Heart right ventricle (tissue), 16 donors: ENCODE results near the gene AQP2. TPM values are rescaled to one million over a fixed set of nuclear protein-coding genes. Genes with fewer than 3 reads are reported as not detected.

Experiments
- ATAC-seq, 8 donors: fragments of 200-7000 bp; cut with Tn5 transposase; one replicate each; pipeline ENCODE4 v1.9.1; 2020; ENCODE audit warnings: mild to moderate bottlenecking in 8 of 8, moderate library complexity in 8 of 8, moderate number of reproducible peaks in 1 of 8
- DNase-seq, 2 donors: peaks; one replicate each; pipeline ENCODE4 v3.0.0-alpha.2; 2020
- H3K27ac ChIP-seq, 10 donors: fragments of 200-600 bp; sonication (generic) in 2 of 10; one replicate each; pipeline versions ENCODE4 v1.5.0 to v1.8.0; 2020 to 2022; ENCODE audit warnings: mild to moderate bottlenecking in 3 of 10
- H3K27me3 ChIP-seq, 7 donors: fragments of 200-600 bp; one replicate each; pipeline ENCODE4 v1.8.0; 2021 to 2022; ENCODE audit warnings: mild to moderate bottlenecking in 2 of 7
- H3K36me3 ChIP-seq, 9 donors: fragments of 200-600 bp; sonication (generic) in 1 of 9; one replicate each; pipeline versions ENCODE4 v1.5.0 to v1.8.0; 2020 to 2022; ENCODE audit warnings: mild to moderate bottlenecking in 2 of 9
- H3K4me1 ChIP-seq, 9 donors: fragments of 200-600 bp; sonication (generic) in 1 of 9; one replicate each; pipeline versions ENCODE4 v1.5.0 to v1.8.0; 2020 to 2022; ENCODE audit warnings: mild to moderate bottlenecking in 4 of 9
- H3K4me3 ChIP-seq, 10 donors: fragments of 200-600 bp; sonication (generic) in 2 of 10; one replicate each; pipeline versions ENCODE4 v1.5.0 to v1.8.0; 2020 to 2022; ENCODE audit warnings: mild to moderate bottlenecking in 7 of 10, moderate library complexity in 2 of 10
- H3K9me3 ChIP-seq, 11 donors: fragments of 200-600 bp in 10 of 11; sonication (generic) in 2 of 11; one replicate each; pipeline versions ENCODE4 v1.5.0 to v1.8.0; 2013 to 2022; ENCODE audit warnings: mild to moderate bottlenecking in 2 of 11, control low read depth in 1 of 11, moderate library complexity in 1 of 11
- WGBS, 2 donors: extraction: QIAGEN DNeasy Blood & Tissue Kit; methylation state at CpG; one replicate each; pipeline ENCODE4 v1.1.7; 2013; ENCODE audit warnings: inconsistent platforms in 1 of 2; 5-methylcytosine and 5-hydroxymethylcytosine counted together
- intact Hi-C, 10 donors: fragments of 100-400 bp; cut with DNase I; formaldehyde crosslinking; loops; one replicate each; pipeline versions ENCODE4 v1.11.1 to v1.14.2; 2022
- polyA plus RNA-seq, 2 donors: library from polyadenylated mRNA; stranded (reverse); fragments of 200-250 nt; gene quantifications; one replicate each; pipeline ENCODE4 v1.2.3, GENCODE V29; 2013
- total RNA-seq, 10 donors: library from RNA; stranded (reverse); fragmentation: NEBNext Ultra II Directional in 3 of 10; extraction: Animal tissue kit (Norgen Biotek cat#: 25700) in 3 of 10; gene quantifications; one replicate each; pipeline versions ENCODE4 v1.2.1 to v1.2.4, GENCODE V29; 2021 to 2023
- TF ChIP-seq, protein P1 (sequence below), 9 donors: fragments of 200-600 bp; sonication (generic) in 2 of 9; IDR thresholded peaks; one replicate each; pipeline versions ENCODE4 v1.5.0 to v1.8.0; 2021 to 2022; ENCODE audit warnings: antibody characterized with exemption in 9 of 9, mild to moderate bottlenecking in 5 of 9, moderate library complexity in 1 of 9
- donor health status: Arrhythmogenic right ventricular cardiomyopathy.
- donor health status: ischemic (EF 13 %, LVEDD 7.1; RV severe dilation, severe dysfunction).
- donor health status: healthy with polysubstance abuse.
- donor health status: DM: no; HTN: yes; CAD: no.
- donor health status: DM: no; HTN: no; CAD: no.
- donor health status: ischemic (EF 25% LVEDD 6.9; RV normal size, moderate dysfunction).
- donor health status: ischemic (EF 25% LVEDD 5.7; RV mildly dilated, moderate dysfunction).
- donor health status: healthy.
- donor health status: DM: yes; HTN: yes; CAD: no.
- donor health status: Ischemic cardiomyopathy.
- donor health status: ischemic (EF 35%, LVEDD 5.7; RV mildly dilated, moderate dysfunction).
- donor health status: nonischemic (EF 11% LVEDD 7.7; RV severe dilation, severe dysfunction).
- donor health status: DM: yes; HTN: yes; CAD: no.
- donor health status: PGD.
- donor health status: ischemic (EF 29% LVEDD 5.4; RV normal size, mild dysfunction).
- donor health status: nonischemic (EF 23%, LVEDD 6.1; RV moderate dilation, normal function).

The AQP2 gene
- total and polyA plus RNA-seq, 12 donors: 0.04 TPM; not detected in 11

GRCh38 chr12:49932533-49933130 is 17.9 kb upstream of the AQP2 start:
- no peak overlapping the region for H3K4me3 ChIP-seq
- no peaks in the 10 kb centered on the region for H3K36me3 ChIP-seq
- ATAC-seq: peak in 1 of 8 donors; percentile 37
- TF ChIP-seq, protein P1, sequence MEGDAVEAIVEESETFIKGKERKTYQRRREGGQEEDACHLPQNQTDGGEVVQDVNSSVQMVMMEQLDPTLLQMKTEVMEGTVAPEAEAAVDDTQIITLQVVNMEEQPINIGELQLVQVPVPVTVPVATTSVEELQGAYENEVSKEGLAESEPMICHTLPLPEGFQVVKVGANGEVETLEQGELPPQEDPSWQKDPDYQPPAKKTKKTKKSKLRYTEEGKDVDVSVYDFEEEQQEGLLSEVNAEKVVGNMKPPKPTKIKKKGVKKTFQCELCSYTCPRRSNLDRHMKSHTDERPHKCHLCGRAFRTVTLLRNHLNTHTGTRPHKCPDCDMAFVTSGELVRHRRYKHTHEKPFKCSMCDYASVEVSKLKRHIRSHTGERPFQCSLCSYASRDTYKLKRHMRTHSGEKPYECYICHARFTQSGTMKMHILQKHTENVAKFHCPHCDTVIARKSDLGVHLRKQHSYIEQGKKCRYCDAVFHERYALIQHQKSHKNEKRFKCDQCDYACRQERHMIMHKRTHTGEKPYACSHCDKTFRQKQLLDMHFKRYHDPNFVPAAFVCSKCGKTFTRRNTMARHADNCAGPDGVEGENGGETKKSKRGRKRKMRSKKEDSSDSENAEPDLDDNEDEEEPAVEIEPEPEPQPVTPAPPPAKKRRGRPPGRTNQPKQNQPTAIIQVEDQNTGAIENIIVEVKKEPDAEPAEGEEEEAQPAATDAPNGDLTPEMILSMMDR (IDR thresholded peaks at IDR 0.05): no peak
- H3K9me3 ChIP-seq: no peaks in the 10 kb centered on the region
- intact Hi-C loops: no loop called here
- peaks cover 0 to 5% (median 0%) of the 10 kb centered on the region in 9 donors for H3K4me1 ChIP-seq
- no peak for DNase-seq
- WGBS, 2 donors: 83% methylated on average over 8 of the region's 8 CpGs
- peaks cover 0 to 6% (median 0%) of the 10 kb centered on the region in 7 donors for H3K27me3 ChIP-seq
- no peak overlapping the region for H3K27ac ChIP-seq

- WGBS, 2 donors: 69 to 73% methylated on average over 5 of the region's 5 CpGs
Observed at GRCh38 chr12:49933796-49934195, 16.7 kb upstream of the AQP2 start.

GRCh38 chr12:49934505-49934904 is 16.0 kb upstream of the AQP2 start:
- 85 to 91% methylated on average over 3 of the region's 3 CpGs for WGBS, 2 donors
- intact Hi-C loops: no loop called here
- Histone ChIP-seq H3K9me3 (no peaks in the 10 kb centered on the region), H3K27ac (no peak overlapping the region), H3K4me3 (no peak overlapping the region), H3K27me3 (peaks cover 0 to 5% (median 0%) of the 10 kb centered on the region in 7 donors), H3K36me3 (no peaks in the 10 kb centered on the region), H3K4me1 (peaks cover 0 to 5% (median 0%) of the 10 kb centered on the region in 9 donors)
- ATAC-seq (no peak), DNase-seq (no peak)
- TF ChIP-seq, protein P1 (IDR thresholded peaks at IDR 0.05): no peak

More at GRCh38 chr12:49933796-49934195, 16.7 kb upstream of the AQP2 start:
- no peaks in the 10 kb centered on the region for H3K36me3 ChIP-seq
- no peak overlapping the region for H3K4me3 ChIP-seq
- H3K4me1 ChIP-seq: peaks cover 0 to 5% (median 0%) of the 10 kb centered on the region in 9 donors
- no peak for DNase-seq
- no peaks in the 10 kb centered on the region for H3K9me3 ChIP-seq
- TF ChIP-seq, protein P1 (IDR thresholded peaks at IDR 0.05): no peak
- ATAC-seq: no peak
- H3K27ac ChIP-seq: no peak overlapping the region
- H3K27me3 ChIP-seq: peaks cover 0 to 6% (median 0%) of the 10 kb centered on the region in 7 donors
- intact Hi-C loops: no loop called here

GRCh38 chr12:49936925-49937324 is 13.6 kb upstream of the AQP2 start:
- H3K9me3 ChIP-seq: no peaks in the 10 kb centered on the region
- DNase-seq: no peak
- 88 to 93% methylated on average over 3 of the region's 3 CpGs for WGBS, 2 donors
- no peak for ATAC-seq
- TF ChIP-seq, protein P1 (IDR thresholded peaks at IDR 0.05): no peak
- intact Hi-C loops: no loop called here
- no peak overlapping the region for H3K4me3 ChIP-seq
- no peak overlapping the region for H3K27ac ChIP-seq
- H3K36me3 ChIP-seq: no peaks in the 10 kb centered on the region
- H3K27me3 ChIP-seq: no peaks in the 10 kb centered on the region
- H3K4me1 ChIP-seq: no peaks in the 10 kb centered on the region
